NCI-H226 (cell line): Measurements from ENCODE around the gene IGSF21.
"Not testable (repeated sequence)": the region's sequence is repeated elsewhere in the genome, so short reads cannot be mapped to it uniquely, and the experiment has no call there.

Source experiments
- DNase-seq: peaks from one replicate; pipeline ENCODE4 v3.0.0-alpha.2; 2015

Gene IGSF21

GRCh38 chr1:18411820-18412641 is 304.4 kb downstream of the IGSF21 start:
- no peak for DNase-seq

- DNase-seq = no peak
These were observed 305.3 kb downstream of the IGSF21 start for GRCh38 chr1:18412882-18413353.

GRCh38 chr1:18413541-18414305 is 306.1 kb downstream of the IGSF21 start:
- no peak for DNase-seq

GRCh38 chr1:18414321-18414720 is 306.7 kb downstream of the IGSF21 start:
- no peak for DNase-seq

GRCh38 chr1:18414872-18415447 is 307.4 kb downstream of the IGSF21 start:
- DNase-seq = no peak

- no peak for DNase-seq
These were observed 307.9 kb downstream of the IGSF21 start for GRCh38 chr1:18415448-18416027.

GRCh38 chr1:18416126-18416525 is 308.5 kb downstream of the IGSF21 start:
- DNase-seq = not testable (repeated sequence)

- no peak for DNase-seq
These were observed 310.0 kb downstream of the IGSF21 start for GRCh38 chr1:18417316-18418269.

GRCh38 chr1:18419113-18419844 is 311.7 kb downstream of the IGSF21 start:
- DNase-seq = no peak

- no peak for DNase-seq
These were observed 312.2 kb downstream of the IGSF21 start for GRCh38 chr1:18419845-18420184.

- no peak for DNase-seq
These were observed 314.6 kb downstream of the IGSF21 start for GRCh38 chr1:18422076-18422777.

- DNase-seq = no peak
These were observed 315.4 kb downstream of the IGSF21 start for GRCh38 chr1:18422954-18423353.

- no peak for DNase-seq
These were observed 319.0 kb downstream of the IGSF21 start for GRCh38 chr1:18426580-18426979.
